ENCODE results near the gene CTRL. TPM values are rescaled to one million over a fixed set of nuclear protein-coding genes. Genes with fewer than 3 reads are reported as not detected.

Gene CTRL
- total RNA-seq, 2 donors from 2014 or later: 0.59 TPM; not detected in 1

- no peak for DNase-seq (ENCODE audit: low spot score)
- Histone ChIP-seq H3K9me3 (no peaks in the 10 kb centered on the region), H3K4me3 (no peak overlapping the region), H3K4me1 (peaks cover 0 to 54% of the 10 kb centered on the region in 2 donors), H3K27ac (peak overlapping the region; percentile 67 to 73), H3K36me3 (peaks cover 90% of the 10 kb centered on the region), H3K27me3 (no peaks in the 10 kb centered on the region)
- TF ChIP-seq CTCF (IDR thresholded peaks at IDR 0.05): no peak
These were observed 13.2 kb upstream of the CTRL start for GRCh38 chr16:67944690-67945391.

- peaks cover 0 to 54% of the 10 kb centered on the region in 2 donors for H3K4me1 ChIP-seq
- no peak for TF ChIP-seq CTCF (IDR thresholded peaks at IDR 0.05)
- no peak within 1 kb of the TSS for H3K4me3 ChIP-seq
- peak within 1 kb of the TSS; percentile 67 to 73 for H3K27ac ChIP-seq
- peaks cover 90% of the 10 kb centered on the region for H3K36me3 ChIP-seq
- DNase-seq (ENCODE audit: low spot score): peak; percentile 79
- no peaks in the 10 kb centered on the region for H3K9me3 ChIP-seq
- no peaks in the 10 kb centered on the region for H3K27me3 ChIP-seq
These were observed 12.2 kb upstream of the CTRL start, which contains the start of gene LCAT for GRCh38 chr16:67943619-67944504. TSS of gene LCAT (minus strand) at chr16:67944120. CDS start at chr16:67944101, 19 bp downstream.

- peaks cover 83% of the 10 kb centered on the region for H3K36me3 ChIP-seq
- H3K27ac ChIP-seq: peak overlapping the region; percentile 67 to 73
- peaks cover 0 to 54% of the 10 kb centered on the region in 2 donors for H3K4me1 ChIP-seq
- no peaks in the 10 kb centered on the region for H3K27me3 ChIP-seq
- no peak for TF ChIP-seq CTCF (IDR thresholded peaks at IDR 0.05)
- no peaks in the 10 kb centered on the region for H3K9me3 ChIP-seq
- no peak for DNase-seq (ENCODE audit: low spot score)
- no peak overlapping the region for H3K4me3 ChIP-seq
These were observed 11.6 kb upstream of the CTRL start for GRCh38 chr16:67943256-67943618.

- Histone ChIP-seq H3K9me3 (no peaks in the 10 kb centered on the region), H3K36me3 (peaks cover 78% of the 10 kb centered on the region), H3K4me1 (peaks cover 0 to 54% of the 10 kb centered on the region in 2 donors), H3K27me3 (no peaks in the 10 kb centered on the region), H3K4me3 (no peak overlapping the region), H3K27ac (peak overlapping the region; percentile 7 to 67)
- no peak for DNase-seq (ENCODE audit: low spot score)
- no peak for TF ChIP-seq CTCF (IDR thresholded peaks at IDR 0.05)
These were observed 11.0 kb upstream of the CTRL start for GRCh38 chr16:67942510-67943255.

GRCh38 chr16:67942200-67942509 is 10.5 kb upstream of the CTRL start:
- peak overlapping the region in 1 of 2 donors; percentile 16 for H3K27ac ChIP-seq
- peaks cover 73% of the 10 kb centered on the region for H3K36me3 ChIP-seq
- no peaks in the 10 kb centered on the region for H3K9me3 ChIP-seq
- H3K4me3 ChIP-seq: no peak overlapping the region
- no peak for DNase-seq (ENCODE audit: low spot score)
- H3K4me1 ChIP-seq: peaks cover 0 to 58% of the 10 kb centered on the region in 2 donors
- H3K27me3 ChIP-seq: no peaks in the 10 kb centered on the region
- TF ChIP-seq CTCF (IDR thresholded peaks at IDR 0.05): peak; percentile 45 to 68

All from right atrium auricular region (tissue), 2 donors.